ENCODE data around the gene EYS. TPM values are rescaled to one million over a fixed set of nuclear protein-coding genes. Genes with fewer than 3 reads are reported as not detected.
"Not testable (repeated sequence)": the region's sequence is repeated elsewhere in the genome, so short reads cannot be mapped to it uniquely, and the experiment has no call there.

The EYS gene
- total RNA-seq, 1 experiment from 2014 or later = not detected

DNA sequence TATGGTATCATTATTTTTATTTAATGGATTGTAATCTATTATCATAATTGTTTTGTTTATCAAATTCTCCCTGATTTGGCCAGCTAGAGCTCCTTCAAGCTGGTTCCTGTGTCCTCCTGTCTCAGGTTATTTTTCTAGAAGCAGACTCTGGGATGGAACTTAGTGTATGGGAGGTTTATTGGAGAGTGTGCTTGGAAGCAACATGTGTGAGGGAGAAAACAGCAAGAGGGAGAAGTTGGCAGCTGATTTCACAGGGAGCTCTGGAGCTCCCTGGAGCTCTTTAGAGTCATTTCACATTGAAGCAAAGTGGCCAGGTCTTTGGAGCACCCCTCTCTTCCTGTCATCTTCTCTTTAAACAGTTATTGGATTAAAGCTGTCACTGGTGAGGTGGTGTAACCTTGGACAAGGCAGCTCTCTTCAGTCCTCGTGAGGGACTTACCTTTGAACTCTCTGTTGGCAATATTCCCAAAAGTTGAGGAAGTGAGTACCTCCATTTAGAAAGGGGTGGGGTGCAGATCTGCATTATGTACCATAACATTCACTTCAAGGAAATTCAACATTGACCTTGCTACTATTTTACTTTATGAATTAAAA, 1967.8 kb downstream of the EYS start:
- Histone ChIP-seq H4K20me1 (ENCODE audit: insufficient read depth) (no peaks in the 10 kb centered on the region), H3K9me3 (ENCODE audit: control insufficient read depth in 1 of 2, insufficient read depth in 1 of 2, low read depth in 1 of 2, low read length in 2 of 2) (no peaks in the 10 kb centered on the region), H3K4me3 (replicated peaks in 1 of 2; ENCODE audit: low read depth in 1 of 2, low read length in 2 of 2) (no peak overlapping the region), H3K27ac (ENCODE audit: low read depth, low read length) (no peak overlapping the region), H2AFZ (ENCODE audit: low read depth, low read length, poor library complexity, severe bottlenecking) (no peak overlapping the region), H3K9me2 (ENCODE audit: insufficient read depth) (no peaks in the 10 kb centered on the region), H3K4me1 (ENCODE audit: control insufficient read depth in 1 of 2, insufficient read depth in 2 of 2, low read length in 2 of 2) (peaks cover 37 to 41% of the 10 kb centered on the region in 2 experiments), H3K36me3 (ENCODE audit: control insufficient read depth in 1 of 2, insufficient read depth in 2 of 2, low read length in 2 of 2) (no peaks in the 10 kb centered on the region), H3K4me2 (ENCODE audit: low read length) (0 out of 2 replicates have a peak overlapping the region, but pooled peaks have one; percentile 57), H3K79me2 (ENCODE audit: insufficient read depth, low read length) (no peaks in the 10 kb centered on the region), H3K27me3 (ENCODE audit: insufficient read depth, low read length) (no peaks in the 10 kb centered on the region), H3K9ac (ENCODE audit: low read length) (no peak overlapping the region)
- intact Hi-C loops (cut with micrococcal nuclease) = no loop called here
- ATAC-seq = no peak
- no TSS peak for BruUV-seq (replicated peaks)
- ChIA-PET POLR2A (no interaction called here), RAD21 (ENCODE audit: low non-redundant PET in 1 of 2, low total read pairs in 2 of 2, uncharacterized antibody in 2 of 2, unreplicated experiment in 2 of 2) (no interaction called here), CTCF (no interaction called here)
- DNase-seq (ENCODE audit: low read depth, low spot score) = no peak
- TF ChIP-seq, protein P1, sequence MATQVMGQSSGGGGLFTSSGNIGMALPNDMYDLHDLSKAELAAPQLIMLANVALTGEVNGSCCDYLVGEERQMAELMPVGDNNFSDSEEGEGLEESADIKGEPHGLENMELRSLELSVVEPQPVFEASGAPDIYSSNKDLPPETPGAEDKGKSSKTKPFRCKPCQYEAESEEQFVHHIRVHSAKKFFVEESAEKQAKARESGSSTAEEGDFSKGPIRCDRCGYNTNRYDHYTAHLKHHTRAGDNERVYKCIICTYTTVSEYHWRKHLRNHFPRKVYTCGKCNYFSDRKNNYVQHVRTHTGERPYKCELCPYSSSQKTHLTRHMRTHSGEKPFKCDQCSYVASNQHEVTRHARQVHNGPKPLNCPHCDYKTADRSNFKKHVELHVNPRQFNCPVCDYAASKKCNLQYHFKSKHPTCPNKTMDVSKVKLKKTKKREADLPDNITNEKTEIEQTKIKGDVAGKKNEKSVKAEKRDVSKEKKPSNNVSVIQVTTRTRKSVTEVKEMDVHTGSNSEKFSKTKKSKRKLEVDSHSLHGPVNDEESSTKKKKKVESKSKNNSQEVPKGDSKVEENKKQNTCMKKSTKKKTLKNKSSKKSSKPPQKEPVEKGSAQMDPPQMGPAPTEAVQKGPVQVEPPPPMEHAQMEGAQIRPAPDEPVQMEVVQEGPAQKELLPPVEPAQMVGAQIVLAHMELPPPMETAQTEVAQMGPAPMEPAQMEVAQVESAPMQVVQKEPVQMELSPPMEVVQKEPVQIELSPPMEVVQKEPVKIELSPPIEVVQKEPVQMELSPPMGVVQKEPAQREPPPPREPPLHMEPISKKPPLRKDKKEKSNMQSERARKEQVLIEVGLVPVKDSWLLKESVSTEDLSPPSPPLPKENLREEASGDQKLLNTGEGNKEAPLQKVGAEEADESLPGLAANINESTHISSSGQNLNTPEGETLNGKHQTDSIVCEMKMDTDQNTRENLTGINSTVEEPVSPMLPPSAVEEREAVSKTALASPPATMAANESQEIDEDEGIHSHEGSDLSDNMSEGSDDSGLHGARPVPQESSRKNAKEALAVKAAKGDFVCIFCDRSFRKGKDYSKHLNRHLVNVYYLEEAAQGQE (IDR thresholded peaks at IDR 0.05; ENCODE audit: low read depth) = no peak
- no peak for TF ChIP-seq RAD21 (IDR thresholded peaks at IDR 0.05; ENCODE audit: low read depth)
- no peak for TF ChIP-seq SP1 (IDR thresholded peaks at IDR 0.05; ENCODE audit: low read depth)
- no peak for TF ChIP-seq EZH2phosphoT487 (IDR thresholded peaks at IDR 0.05; ENCODE audit: borderline replicate concordance)
- TF ChIP-seq, protein P2, sequence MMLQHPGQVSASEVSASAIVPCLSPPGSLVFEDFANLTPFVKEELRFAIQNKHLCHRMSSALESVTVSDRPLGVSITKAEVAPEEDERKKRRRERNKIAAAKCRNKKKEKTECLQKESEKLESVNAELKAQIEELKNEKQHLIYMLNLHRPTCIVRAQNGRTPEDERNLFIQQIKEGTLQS (IDR thresholded peaks at IDR 0.05) = no peak
- TF ChIP-seq FOSL1 (IDR thresholded peaks at IDR 0.05; ENCODE audit: low read depth) = no peak
- no peak for TF ChIP-seq POLR2AphosphoS5 (IDR thresholded peaks at IDR 0.05; ENCODE audit: low read depth, low read length)
- TF ChIP-seq, protein P3, sequence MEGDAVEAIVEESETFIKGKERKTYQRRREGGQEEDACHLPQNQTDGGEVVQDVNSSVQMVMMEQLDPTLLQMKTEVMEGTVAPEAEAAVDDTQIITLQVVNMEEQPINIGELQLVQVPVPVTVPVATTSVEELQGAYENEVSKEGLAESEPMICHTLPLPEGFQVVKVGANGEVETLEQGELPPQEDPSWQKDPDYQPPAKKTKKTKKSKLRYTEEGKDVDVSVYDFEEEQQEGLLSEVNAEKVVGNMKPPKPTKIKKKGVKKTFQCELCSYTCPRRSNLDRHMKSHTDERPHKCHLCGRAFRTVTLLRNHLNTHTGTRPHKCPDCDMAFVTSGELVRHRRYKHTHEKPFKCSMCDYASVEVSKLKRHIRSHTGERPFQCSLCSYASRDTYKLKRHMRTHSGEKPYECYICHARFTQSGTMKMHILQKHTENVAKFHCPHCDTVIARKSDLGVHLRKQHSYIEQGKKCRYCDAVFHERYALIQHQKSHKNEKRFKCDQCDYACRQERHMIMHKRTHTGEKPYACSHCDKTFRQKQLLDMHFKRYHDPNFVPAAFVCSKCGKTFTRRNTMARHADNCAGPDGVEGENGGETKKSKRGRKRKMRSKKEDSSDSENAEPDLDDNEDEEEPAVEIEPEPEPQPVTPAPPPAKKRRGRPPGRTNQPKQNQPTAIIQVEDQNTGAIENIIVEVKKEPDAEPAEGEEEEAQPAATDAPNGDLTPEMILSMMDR (IDR thresholded peaks at IDR 0.05 in 2 of 3, conservative IDR thresholded peaks at IDR 0.05 in 1 of 3; ENCODE audit: borderline replicate concordance in 1 of 3, insufficient read depth in 1 of 3, low read depth in 2 of 3, low read length in 2 of 3) = no peak
- no peak for TF ChIP-seq SIN3A (IDR thresholded peaks at IDR 0.05; ENCODE audit: low read depth)
- no peak for TF ChIP-seq EGR1 (IDR thresholded peaks at IDR 0.05; ENCODE audit: low read depth)
- TF ChIP-seq ELF1 (IDR thresholded peaks at IDR 0.05; ENCODE audit: borderline replicate concordance, low read depth) = no peak
- TF ChIP-seq TCF7L2 (IDR thresholded peaks at IDR 0.05; ENCODE audit: borderline replicate concordance, extremely low read depth, insufficient read depth, insufficient read length) = no peak
- no peak for TF ChIP-seq JUND (IDR thresholded peaks at IDR 0.05)
- no peak for TF ChIP-seq CEBPB (IDR thresholded peaks at IDR 0.05; ENCODE audit: low read depth)
- TF ChIP-seq ZFX (IDR thresholded peaks at IDR 0.05) = no peak
- TF ChIP-seq EZH2 (IDR thresholded peaks at IDR 0.05) = no peak
- no peak for TF ChIP-seq SRF (IDR thresholded peaks at IDR 0.05; ENCODE audit: low read depth)
- TF ChIP-seq POLR2A (IDR thresholded peaks at IDR 0.05; ENCODE audit: borderline replicate concordance, extremely low read depth, insufficient read depth, insufficient read length) = no peak
- no peak for TF ChIP-seq YY1 (IDR thresholded peaks at IDR 0.05; ENCODE audit: extremely low read depth, insufficient replicate concordance, low read depth, low read length)

GRCh38 chr6:63738190-63738589, 1968.8 kb downstream of the EYS start:
- BruUV-seq (replicated peaks); ATAC-seq; intact Hi-C loops (cut with micrococcal nuclease); H3K36me3 ChIP-seq (ENCODE audit: control insufficient read depth in 1 of 2, insufficient read depth in 2 of 2, low read length in 2 of 2); DNase-seq (ENCODE audit: low read depth, low spot score); H4K20me1 ChIP-seq (ENCODE audit: insufficient read depth); H3K27ac ChIP-seq (ENCODE audit: low read depth, low read length); H3K9me2 ChIP-seq (ENCODE audit: insufficient read depth); H3K4me3 ChIP-seq (replicated peaks in 1 of 2; ENCODE audit: low read depth in 1 of 2, low read length in 2 of 2); POLR2A ChIA-PET; H3K79me2 ChIP-seq (ENCODE audit: insufficient read depth, low read length); H2AFZ ChIP-seq (ENCODE audit: low read depth, low read length, poor library complexity, severe bottlenecking); H3K9ac ChIP-seq (ENCODE audit: low read length); H3K27me3 ChIP-seq (ENCODE audit: insufficient read depth, low read length); H3K4me2 ChIP-seq (ENCODE audit: low read length); H3K9me3 ChIP-seq (ENCODE audit: control insufficient read depth in 1 of 2, insufficient read depth in 1 of 2, low read depth in 1 of 2, low read length in 2 of 2); CTCF ChIA-PET; RAD21 ChIA-PET (ENCODE audit: low non-redundant PET in 1 of 2, low total read pairs in 2 of 2, uncharacterized antibody in 2 of 2, unreplicated experiment in 2 of 2): not testable (repeated sequence)
- H3K4me1 ChIP-seq (ENCODE audit: control insufficient read depth in 1 of 2, insufficient read depth in 2 of 2, low read length in 2 of 2) = peaks cover 37 to 41% of the 10 kb centered on the region in 2 experiments
